ENCODE results near the gene TREH.
"Not testable (repeated sequence)": the region's sequence is repeated elsewhere in the genome, so short reads cannot be mapped to it uniquely, and the experiment has no call there.

DNA sequence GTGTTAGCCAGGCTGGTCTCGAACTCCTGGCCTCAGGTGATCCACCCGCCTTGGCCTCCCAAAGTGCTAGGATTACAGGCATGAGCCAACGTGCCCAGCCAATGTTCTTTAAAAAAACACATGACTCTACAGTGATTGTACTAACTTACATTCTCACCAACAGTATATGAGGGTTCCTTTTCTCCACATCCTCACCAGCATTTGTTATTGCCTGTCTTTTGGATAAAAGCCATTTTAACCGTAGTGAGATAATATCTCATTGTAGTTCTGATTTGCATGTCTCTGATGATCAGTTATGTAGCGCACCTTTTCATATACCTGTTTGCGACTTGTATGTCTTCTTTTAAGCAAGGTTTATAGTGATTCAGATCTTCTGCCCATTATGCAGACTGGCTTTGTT is 3.5 kb upstream of the TREH start:
- TF ChIP-seq, protein P1, sequence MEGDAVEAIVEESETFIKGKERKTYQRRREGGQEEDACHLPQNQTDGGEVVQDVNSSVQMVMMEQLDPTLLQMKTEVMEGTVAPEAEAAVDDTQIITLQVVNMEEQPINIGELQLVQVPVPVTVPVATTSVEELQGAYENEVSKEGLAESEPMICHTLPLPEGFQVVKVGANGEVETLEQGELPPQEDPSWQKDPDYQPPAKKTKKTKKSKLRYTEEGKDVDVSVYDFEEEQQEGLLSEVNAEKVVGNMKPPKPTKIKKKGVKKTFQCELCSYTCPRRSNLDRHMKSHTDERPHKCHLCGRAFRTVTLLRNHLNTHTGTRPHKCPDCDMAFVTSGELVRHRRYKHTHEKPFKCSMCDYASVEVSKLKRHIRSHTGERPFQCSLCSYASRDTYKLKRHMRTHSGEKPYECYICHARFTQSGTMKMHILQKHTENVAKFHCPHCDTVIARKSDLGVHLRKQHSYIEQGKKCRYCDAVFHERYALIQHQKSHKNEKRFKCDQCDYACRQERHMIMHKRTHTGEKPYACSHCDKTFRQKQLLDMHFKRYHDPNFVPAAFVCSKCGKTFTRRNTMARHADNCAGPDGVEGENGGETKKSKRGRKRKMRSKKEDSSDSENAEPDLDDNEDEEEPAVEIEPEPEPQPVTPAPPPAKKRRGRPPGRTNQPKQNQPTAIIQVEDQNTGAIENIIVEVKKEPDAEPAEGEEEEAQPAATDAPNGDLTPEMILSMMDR (IDR thresholded peaks at IDR 0.05): not testable (repeated sequence)
- not testable (repeated sequence) for TF ChIP-seq EP300 (IDR thresholded peaks at IDR 0.05)
